ACHN (cell line): ENCODE results near the gene TCF12.
A peak's percentile ranks its signal among the peaks of the same experiment; 100 is the strongest.
"Not testable (repeated sequence)": the region's sequence is repeated elsewhere in the genome, so short reads cannot be mapped to it uniquely, and the experiment has no call there.

Experiments
- DNase-seq: peaks from one replicate; pipeline ENCODE4 v3.0.0-alpha.2; 2015
- in situ Hi-C: cut with HindIII; loops from 2 replicates; pipeline ENCODE4 v1.10.0; 2017; ENCODE audit warnings: low sequenced_read_pairs, low pct_ligation_motif_present, low pct_unique_long_range_greater_than_20kb

The TCF12 gene

DNA sequence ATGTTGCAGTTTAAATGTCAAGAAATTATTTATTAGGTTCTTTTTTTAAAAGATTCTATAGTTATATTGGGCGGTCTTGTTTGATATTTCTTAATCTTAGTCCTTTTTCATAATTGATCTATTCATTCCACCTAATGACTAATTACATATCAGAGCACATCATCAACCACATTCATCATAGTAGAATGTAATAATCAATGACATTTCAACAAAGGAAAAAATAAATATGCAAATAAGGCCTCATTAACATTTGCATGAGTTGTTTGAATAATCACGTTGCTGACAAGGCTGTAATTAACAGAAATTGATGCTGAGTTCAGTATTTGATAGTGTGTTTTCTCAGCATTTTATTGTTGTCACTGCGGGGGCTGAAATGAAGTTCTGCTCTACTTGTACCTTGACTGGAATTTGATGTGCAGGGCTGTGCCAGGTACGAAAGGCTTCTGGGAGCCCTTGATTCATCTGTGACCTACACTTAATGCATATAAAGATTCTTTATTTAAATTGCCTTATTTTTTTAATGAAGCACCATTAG is 215.7 kb downstream of the TCF12 start:
- in situ Hi-C loops, result no loop called here
- no peak for DNase-seq

DNA sequence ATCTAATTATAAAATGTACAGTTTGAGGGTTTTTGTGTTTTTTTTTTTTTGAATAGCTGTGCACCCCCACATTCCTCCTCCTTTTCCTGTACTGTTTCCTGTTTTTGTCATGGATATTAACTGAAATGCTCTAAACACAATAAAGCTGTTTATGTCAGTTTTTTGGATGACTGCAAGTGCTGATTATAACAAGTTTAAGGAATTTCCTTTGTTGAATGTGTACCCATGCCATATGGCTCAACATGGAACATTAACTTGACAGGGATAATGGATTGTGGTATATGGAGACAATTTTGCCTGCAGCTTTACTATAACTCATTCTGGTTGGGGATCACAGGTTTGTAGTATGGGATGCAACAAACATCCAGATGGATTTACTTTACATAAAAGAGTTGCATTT is 216.4 kb downstream of the TCF12 start:
- in situ Hi-C loops, result no loop called here
- no peak for DNase-seq

DNA sequence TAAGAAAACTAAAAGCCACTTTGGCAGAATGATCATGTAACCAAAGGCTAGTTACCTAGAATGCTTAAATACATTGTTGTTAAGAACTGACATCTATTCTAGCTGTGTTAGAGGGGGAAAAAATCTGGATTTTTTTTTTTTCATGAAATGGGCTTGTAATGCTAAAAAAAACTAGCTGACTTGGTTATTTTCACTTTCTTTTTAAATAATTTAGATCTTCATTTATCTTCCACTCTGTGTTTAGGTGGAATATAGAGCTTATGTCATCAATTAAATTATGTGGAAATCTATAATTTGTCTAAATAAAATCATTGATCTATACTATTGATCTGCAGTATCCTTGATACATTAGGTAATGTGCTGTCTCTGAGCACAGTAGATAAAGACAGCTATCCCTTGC is 217.4 kb downstream of the TCF12 start:
- in situ Hi-C loops, result no loop called here

DNA sequence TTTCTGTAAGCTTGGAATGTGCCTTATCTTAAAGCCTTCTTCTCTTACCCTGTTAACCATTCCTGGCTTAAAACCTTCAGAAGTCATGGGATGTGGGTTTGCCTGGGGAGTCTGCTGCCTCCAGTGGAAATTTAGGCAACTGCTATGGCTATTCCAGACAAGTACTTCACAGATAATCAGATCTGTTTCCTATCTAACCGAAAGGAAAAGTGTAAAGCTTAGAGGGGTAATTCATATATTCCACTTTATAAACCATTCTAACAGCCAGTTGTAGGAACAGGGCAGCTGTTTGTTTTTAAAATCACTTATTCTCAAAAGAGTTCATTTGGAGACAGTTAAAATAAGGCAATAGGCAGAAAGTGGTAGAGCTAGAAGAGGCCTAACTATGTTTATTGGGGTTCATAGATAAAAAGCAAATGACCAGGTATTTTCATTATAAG is 219.9 kb downstream of the TCF12 start:
- peak; percentile 78 for DNase-seq
- in situ Hi-C loops, result no loop called here

More for the DNA sequence above, 217.4 kb downstream of the TCF12 start:
- no peak for DNase-seq

DNA sequence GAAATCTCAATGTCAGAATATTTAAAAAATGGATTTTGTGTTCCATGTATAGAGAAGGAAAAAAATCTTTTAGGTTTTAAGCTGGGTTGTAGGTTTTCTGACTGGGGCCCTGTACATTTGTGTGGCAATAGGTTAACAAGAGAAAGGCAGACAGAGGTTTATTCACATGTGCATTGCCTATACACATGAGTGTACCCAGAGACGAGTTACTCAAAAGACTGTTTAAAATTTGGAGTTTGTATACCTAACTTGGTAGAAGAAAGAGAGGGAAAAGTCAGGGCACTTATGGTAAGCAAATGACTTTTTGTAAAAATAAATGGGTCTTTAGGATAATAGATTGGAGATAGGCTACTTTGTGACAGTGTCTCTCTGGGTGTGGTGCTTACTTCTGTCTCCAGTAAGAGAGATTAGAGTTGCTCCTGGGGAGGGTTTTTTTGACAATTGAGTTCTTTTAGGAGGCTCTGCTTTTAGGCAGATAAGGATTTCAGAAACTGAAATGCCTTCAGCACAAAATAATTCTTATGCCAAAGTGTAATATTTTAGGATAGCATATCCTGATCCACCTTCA is 225.2 kb downstream of the TCF12 start:
- DNase-seq, result no peak
- in situ Hi-C loops, result no loop called here

DNA sequence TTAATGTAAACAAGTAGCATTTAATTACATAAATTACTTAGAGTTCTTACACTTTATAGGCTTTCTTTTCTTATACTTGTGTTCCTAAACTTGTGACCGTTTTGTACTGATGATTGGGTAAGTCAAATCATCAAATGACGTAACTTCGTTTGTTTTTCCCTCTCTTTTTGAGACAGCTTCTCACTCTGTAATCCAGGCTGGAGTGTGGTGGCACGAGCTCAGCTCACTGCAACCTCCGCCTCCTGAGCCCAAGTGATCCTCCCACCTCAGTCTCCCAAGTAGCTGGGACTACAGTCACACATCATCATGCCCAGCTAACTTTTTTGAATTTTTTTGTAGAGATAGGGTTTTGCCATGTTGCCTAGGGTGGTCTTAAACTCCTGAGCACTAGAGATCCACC is 226.0 kb downstream of the TCF12 start:
- no peak for DNase-seq
- in situ Hi-C loops, result no loop called here

DNA sequence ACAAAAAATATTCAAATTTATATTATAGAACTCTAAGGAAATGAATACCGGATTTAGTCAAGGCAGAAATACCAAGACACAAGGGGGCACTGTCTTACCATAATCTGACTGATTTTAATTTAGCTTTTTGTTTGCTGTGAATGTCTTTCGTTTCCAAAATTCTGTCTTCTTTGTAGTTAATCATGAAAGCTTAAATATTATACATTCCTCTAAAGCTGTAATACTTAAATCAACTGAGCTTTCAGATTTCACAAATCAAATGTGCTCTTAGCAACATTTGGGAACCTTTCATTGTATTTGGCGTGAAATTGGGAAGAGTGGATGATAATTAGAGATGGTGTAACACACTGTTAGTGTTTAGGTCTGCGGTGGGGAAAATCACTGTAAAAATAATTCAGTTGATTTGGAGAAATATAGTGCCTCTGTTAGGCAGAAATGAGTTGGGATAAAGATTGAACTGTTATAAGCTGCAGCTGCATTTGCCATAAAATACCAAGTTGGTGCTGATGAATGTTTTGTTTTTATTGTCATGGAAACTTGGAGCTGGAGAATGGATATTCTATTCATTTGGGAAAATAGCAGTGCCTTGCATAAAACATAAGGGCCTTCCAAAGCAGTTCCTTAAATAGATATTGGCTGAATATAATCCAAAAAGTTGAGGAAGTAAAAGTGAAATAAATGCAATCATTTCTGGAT is 228.2 kb downstream of the TCF12 start:
- peak; percentile 55 for DNase-seq
- in situ Hi-C loops, result no loop called here

DNA sequence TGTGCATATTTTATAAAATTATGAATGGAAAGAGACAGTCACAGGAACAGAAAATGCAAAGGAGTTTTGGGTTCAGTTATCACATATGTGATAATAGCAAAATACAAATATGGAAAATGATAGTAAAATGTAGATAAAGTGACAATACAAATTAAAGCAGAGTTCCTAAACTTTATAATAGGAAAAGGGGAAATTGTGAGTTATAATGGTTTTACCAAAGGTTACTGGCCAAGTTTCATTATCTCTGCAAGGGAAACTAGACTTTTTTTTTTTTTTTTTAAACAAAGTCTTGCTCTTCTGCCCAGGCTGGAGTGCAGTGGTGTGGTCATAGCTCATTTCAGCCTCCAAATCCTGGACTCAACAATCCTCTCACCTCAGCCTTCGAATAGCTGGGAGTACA is 229.2 kb downstream of the TCF12 start:
- DNase-seq, result no peak
- in situ Hi-C loops, result no loop called here

DNA sequence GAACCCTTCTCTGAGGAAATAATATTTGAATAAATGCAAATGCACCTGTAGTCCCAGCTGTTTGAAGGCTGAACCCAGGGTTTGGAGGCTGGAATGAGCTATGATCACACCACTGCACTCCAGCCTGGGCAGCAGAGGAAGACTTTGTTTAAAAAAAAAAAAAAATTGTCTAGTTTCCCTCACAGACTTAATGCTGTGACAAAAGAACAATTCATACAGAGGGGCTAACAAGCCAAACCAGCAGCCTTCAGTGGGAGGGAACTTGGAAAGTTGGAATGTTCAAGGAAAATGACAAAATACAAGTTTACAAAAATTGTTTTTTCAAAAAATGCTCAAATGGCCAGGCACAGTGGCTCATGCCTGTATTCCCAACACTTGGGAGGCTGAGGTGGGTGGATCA is 229.8 kb downstream of the TCF12 start:
- DNase-seq, result no peak
- in situ Hi-C loops, result no loop called here

DNA sequence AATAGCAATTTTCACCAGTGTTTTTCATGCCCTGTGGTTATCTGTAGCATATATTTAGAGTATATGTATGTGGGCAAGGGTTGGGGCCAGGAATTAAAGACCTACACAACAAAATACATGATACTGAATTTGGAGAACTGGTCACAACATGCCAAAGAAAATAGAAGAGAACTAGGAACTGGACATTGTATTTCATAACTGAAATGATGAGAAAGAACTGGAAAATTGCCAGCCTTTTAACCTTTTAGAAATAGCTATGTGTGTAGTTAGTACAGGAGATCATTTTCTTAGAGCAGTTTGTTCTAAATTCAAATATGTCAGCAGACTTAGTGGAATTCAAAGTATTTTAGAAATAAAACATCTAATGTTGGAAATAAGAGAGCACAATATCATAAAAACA is 230.8 kb downstream of the TCF12 start:
- in situ Hi-C loops, result no loop called here
- no peak for DNase-seq

DNA sequence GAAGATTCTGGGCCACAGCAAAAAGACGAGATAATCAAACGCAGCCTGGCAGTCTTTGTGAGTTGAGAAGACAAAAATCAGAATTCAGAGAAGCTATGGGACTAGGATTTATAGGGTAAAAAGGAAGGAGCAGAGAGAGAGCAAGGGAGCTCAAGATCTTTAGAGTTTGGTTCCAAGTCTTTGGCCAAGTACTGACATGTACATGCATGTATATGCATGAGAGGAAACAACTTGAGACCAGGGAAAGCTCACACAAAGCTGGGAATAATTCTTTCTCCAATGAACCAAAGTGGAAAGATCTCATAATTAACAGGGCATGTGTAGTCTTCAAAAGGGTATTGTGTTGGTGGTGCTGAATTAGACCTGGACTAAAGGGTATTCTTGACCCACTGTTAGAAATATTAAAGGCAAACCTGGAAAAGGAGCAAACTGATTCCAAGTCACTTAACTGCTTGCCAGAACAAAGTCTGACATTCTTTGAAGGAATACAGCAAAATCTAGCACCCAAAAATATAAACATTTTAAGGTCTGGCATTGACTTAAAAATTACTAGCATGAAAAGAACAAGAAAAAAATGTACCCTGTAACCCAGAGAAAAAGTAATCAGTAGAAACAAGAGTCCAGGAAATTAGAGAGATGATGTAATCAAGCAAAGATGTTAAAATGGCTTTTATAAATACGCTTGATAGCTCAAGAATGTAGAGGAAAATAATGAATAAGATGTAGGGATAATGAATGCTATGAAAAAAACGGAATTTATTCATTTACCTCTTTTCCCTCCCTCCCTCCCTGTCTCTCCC is 231.8 kb downstream of the TCF12 start:
- no peak for DNase-seq
- in situ Hi-C loops, result no loop called here

DNA sequence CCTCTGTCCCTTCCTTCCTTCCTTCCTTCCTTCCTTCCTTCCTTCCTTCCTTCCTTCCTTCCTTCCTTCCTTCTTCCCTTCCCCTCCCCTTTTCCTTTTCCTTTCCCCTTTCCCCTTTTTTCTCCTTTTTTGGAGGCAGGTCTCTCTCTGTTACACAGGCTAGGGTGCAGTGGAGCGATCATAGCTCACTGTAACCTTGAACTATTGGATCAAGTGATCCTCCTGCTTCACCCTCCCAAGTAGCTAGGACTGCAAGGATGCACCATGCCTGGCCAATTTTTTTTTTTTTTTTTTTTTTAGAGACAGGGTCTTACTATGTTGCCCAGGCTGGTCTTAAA is 232.4 kb downstream of the TCF12 start:
- in situ Hi-C loops, DNase-seq: not testable (repeated sequence)

DNA sequence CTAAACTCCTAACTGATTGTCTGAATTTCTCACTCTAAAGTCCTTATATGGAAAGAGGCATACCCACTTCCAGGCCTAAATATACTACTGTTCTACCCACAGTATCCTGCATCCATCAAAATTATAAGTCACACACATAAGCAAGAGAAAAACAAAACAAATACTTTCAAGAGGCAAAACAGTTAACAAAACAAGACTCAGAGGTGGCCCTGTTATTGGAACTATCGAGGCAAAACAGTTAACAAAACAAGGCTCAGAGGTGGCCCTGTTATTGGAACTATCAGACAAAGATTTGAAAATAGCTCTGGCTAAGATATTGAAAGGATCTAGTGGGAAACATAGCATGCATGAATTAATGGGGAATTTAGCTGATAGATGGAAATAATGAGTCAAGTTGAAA is 233.7 kb downstream of the TCF12 start:
- in situ Hi-C loops, result no loop called here
- no peak for DNase-seq

DNA sequence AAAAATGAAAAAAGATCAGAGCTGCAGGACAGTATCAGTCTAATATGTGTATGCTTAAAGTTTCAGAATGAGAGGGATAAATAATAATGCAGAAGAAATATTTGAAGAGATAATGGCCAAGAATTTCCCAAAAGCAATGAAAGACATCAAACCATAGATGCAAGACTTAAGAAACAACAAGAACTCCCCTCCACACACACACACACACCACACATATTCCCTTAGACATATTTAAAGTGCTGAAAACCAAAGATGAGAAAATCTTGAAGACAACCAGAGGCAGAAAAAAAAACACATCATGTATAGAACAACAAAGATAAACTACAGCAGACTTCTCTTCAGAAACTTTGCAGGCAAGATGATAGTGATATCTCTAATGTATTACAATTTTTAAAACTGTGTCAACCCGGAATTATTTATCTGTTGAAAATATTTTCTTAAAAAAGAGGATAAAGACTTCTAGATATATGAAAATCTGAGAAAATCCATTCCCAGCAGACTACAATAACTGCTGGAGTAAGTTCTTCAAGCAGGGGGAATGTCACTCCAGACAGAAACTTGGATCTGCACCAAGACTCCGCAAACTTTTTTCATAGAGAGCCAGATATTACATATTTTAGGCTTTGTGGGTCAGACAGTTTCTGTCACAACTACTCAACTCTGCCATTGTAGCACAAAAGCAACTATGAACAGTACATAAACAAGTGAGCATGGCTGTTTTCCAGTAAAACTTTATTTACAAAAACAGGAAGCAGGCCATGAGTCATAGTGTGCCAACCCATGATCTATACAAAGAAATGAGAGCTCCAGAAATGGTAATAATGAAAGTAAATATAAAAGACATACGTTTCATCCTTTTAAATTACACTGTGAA is 234.5 kb downstream of the TCF12 start:
- in situ Hi-C loops, result no loop called here
- no peak for DNase-seq

DNA sequence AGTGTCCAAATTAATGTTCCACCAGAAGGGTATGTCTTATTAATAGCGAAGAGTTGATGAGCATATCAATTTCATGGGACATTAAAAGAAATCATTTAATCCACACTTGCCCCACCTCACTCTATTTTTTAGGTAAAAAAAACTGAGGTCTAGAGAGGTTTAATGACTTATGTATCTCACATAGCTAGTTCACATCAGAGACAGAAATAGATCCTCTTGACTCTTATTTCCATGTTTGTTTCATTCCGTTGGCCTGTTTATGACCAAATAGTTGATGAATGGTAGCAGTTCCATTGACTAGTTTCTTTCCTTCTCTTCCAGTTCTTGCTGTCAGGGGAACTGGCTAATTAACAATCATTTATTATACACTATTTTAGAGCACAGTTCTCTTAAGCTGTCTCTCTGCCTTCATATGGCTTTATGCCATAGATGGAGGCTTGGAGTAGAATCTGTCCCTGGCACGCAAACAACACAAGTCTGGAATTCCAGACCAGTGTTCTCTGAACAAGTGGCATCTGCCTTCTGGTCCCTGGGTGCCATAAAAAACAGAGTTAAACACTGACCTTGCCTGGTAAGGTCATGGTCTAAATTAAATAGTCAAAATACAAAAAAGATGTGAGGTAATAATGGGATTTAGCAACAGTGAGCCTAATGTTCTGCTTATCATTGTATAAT is 237.9 kb downstream of the TCF12 start:
- in situ Hi-C loops, result no loop called here
- no peak for DNase-seq

DNA sequence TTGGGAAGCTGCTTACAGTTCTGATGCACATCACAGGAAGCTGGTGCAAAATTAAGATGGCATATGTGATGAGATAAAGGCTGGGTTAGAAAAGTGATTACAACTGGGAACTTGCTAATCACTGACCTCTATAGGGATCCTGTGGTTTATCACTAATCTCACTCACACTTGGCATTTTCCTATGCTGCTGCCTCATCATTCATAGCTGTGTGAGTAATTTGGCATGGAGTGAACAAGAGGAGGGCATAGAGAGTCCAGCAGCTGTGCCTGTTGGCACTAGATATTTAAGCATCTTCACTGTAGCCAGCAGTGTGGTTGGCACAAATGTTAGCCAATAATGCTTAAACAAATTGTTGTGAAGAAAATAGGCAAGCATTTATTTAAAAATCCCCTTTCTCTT is 240.1 kb downstream of the TCF12 start:
- peak; percentile 74 for DNase-seq
- in situ Hi-C loops, result no loop called here

DNA sequence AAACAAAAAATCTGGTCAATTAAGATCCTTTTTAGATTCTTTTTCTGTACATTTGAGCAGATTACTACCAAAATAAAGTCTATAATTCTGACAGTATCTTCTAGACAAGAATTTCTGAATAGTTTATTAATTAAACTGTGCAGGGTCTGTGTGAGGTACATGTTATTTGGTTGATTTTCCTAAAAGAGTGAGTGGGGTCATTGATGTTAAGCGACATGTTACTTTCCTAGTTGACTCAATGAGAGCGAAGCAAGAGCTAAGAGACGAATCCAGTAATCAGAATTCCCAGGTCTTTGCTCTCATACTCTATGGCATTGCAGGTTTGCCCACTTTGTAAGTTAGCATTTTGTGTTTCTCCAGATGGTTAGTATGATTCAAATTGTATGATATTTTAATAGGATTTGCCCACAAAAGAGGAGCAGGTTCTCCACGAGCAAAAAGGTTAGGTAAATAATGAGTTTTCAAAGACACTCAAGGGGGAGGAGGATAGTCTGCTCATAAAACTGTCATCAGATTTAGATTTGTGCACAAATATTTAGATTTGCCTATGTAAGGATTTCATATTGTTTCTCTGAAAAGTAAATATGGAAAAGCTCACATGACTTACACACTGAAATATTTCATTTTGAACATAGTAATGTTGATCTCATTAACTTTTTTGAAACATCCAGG is 240.7 kb downstream of the TCF12 start:
- DNase-seq, result no peak
- in situ Hi-C loops, result no loop called here

DNA sequence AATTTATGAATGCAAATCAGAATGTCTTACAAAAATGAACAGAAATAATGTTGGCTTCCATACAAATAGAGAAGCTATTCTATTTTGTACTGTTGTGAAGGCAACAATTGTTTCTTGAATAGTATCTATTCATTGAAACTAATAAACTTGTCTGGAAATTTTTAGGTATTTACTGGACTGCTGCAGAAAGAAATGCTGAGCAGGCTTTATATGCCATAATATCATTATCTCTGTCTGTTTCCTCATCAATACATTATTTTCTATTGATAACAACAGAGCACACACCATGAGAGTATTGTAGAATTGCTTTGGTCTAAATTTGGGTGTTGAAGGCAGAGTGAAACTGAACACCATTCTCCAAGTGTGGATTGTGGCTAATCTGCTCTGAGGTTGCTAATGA is 241.3 kb downstream of the TCF12 start:
- in situ Hi-C loops, result no loop called here
- no peak for DNase-seq
